Cardiac fibroblast (primary cell): ENCODE data around the gene COL1A1.

Experiments
- DNase-seq, 2 donors: peaks; one replicate each; pipeline versions ENCODE4 v3.0.0 to v3.0.0-alpha.2; 2010; ENCODE audit warnings: low read depth in 2 of 2
- H3K4me3 ChIP-seq, 2 donors: replicated peaks in 1 of 2; 1 replicate in 1 of 2; 2 replicates in 1 of 2; pipeline ENCODE4 v1.5.1; 2011; ENCODE audit warnings: low read depth in 2 of 2, low read length in 2 of 2, mild to moderate bottlenecking in 2 of 2, moderate library complexity in 1 of 2
- CTCF ChIP-seq: IDR thresholded peaks from one replicate; pipeline ENCODE4 v1.5.1; 2011; ENCODE audit warnings: low read depth, mild to moderate bottlenecking, low read length, inconsistent platforms

Gene COL1A1

GRCh38 chr17:50145532-50146229, 55.8 kb downstream of the COL1A1 start:
- no peak for TF ChIP-seq CTCF
- DNase-seq, result no peak
- H3K4me3 ChIP-seq, result no peak overlapping the region

- TF ChIP-seq CTCF, result no peak
These were observed 56.4 kb downstream of the COL1A1 start for GRCh38 chr17:50144845-50145531.

GRCh38 chr17:50144355-50144754, 57.1 kb downstream of the COL1A1 start:
- no peak for DNase-seq
- no peak overlapping the region for H3K4me3 ChIP-seq

More at GRCh38 chr17:50144845-50145531, 56.4 kb downstream of the COL1A1 start:
- no peak for DNase-seq
- H3K4me3 ChIP-seq, result no peak overlapping the region

GRCh38 chr17:50143461-50144176, 57.8 kb downstream of the COL1A1 start:
- TF ChIP-seq CTCF, result no peak
- no peak for DNase-seq
- H3K4me3 ChIP-seq, result no peak overlapping the region

More at GRCh38 chr17:50144355-50144754, 57.1 kb downstream of the COL1A1 start:
- TF ChIP-seq CTCF, result no peak

- no peak for DNase-seq
- H3K4me3 ChIP-seq, result no peak overlapping the region
- TF ChIP-seq CTCF, result no peak
These were observed 59.7 kb downstream of the COL1A1 start for GRCh38 chr17:50141745-50142110.

GRCh38 chr17:50141026-50141744, 60.2 kb downstream of the COL1A1 start:
- H3K4me3 ChIP-seq, result no peak overlapping the region
- no peak for TF ChIP-seq CTCF
- DNase-seq, result no peak
